Endodermal cell (in vitro differentiated cells): ENCODE data around the gene AP1AR. TPM values are rescaled to one million over a fixed set of nuclear protein-coding genes. Genes with fewer than 3 reads are reported as not detected.

Experiments used
- DNase-seq: peaks from one replicate; pipeline ENCODE4 v3.0.0-alpha.2; 2017
- H3K27ac ChIP-seq: 2 replicates; pipeline ENCODE4 v1.5.1; 2013; ENCODE audit warnings: mild to moderate bottlenecking, low read depth, low read length, moderate library complexity
- H3K27me3 ChIP-seq: 2 replicates; pipeline ENCODE4 v1.6.1; 2013; ENCODE audit warnings: mild to moderate bottlenecking, low read length, moderate library complexity; ENCODE audit not compliant: insufficient read depth, control insufficient read depth, poor library complexity, severe bottlenecking
- H3K36me3 ChIP-seq: 2 replicates; pipeline ENCODE4 v1.7.0; 2013; ENCODE audit warnings: mild to moderate bottlenecking, low read length, moderate library complexity; ENCODE audit not compliant: control insufficient read depth, insufficient read depth
- H3K4me1 ChIP-seq: one replicate; pipeline ENCODE4 v1.7.0; 2013; ENCODE audit warnings: low read length; ENCODE audit not compliant: control insufficient read depth, insufficient read depth
- H3K4me3 ChIP-seq: 2 replicates; pipeline ENCODE4 v1.5.1; 2013; ENCODE audit warnings: mild to moderate bottlenecking, low read length, moderate library complexity
- H3K9ac ChIP-seq: 2 replicates; pipeline ENCODE4 v1.6.1; 2013; ENCODE audit warnings: mild to moderate bottlenecking, low read length, moderate library complexity; ENCODE audit not compliant: poor library complexity, severe bottlenecking; ENCODE audit errors: extremely low read depth
- H3K9me3 ChIP-seq: 2 replicates; pipeline ENCODE4 v1.6.1; 2013; ENCODE audit warnings: mild to moderate bottlenecking, low read length, moderate library complexity; ENCODE audit not compliant: control insufficient read depth
- H3K27ac Mint-ChIP-seq: 2 replicates; pipeline ENCODE4 v1.8.0; 2020; ENCODE audit warnings: mixed read lengths
- H3K27me3 Mint-ChIP-seq: 2 replicates; pipeline ENCODE4 v1.8.0; 2021; ENCODE audit warnings: mild to moderate bottlenecking, mixed read lengths; ENCODE audit not compliant: insufficient read depth
- H3K36me3 Mint-ChIP-seq: 2 replicates; pipeline ENCODE4 v1.8.0; 2020; ENCODE audit warnings: low read depth, mixed read lengths
- H3K4me1 Mint-ChIP-seq: 2 replicates; pipeline ENCODE4 v1.8.0; 2020; ENCODE audit warnings: mixed read lengths
- H3K4me3 Mint-ChIP-seq: 2 replicates; pipeline ENCODE4 v1.8.0; 2020; ENCODE audit warnings: mild to moderate bottlenecking, moderate library complexity, mixed read lengths
- H3K9me3 Mint-ChIP-seq: 2 replicates; pipeline ENCODE4 v1.8.0; 2020; ENCODE audit warnings: mild to moderate bottlenecking, mixed read lengths
- WGBS, 2 experiments: methylation state at CpG; one replicate each; pipeline versions ENCODE4 v1.1.5 to v1.1.7; 2013; ENCODE audit warnings: missing lambda C conversion rate in 2 of 2, mixed read lengths in 1 of 2; ENCODE audit not compliant: insufficient coverage in 1 of 2, insufficient read length in 1 of 2; 5-methylcytosine and 5-hydroxymethylcytosine counted together
- total RNA-seq, 2 donors: library from RNA; stranded (reverse); fragmentation: NEBNext Ultra II Directional in 1 of 2; extraction: Animal tissue kit (Norgen Biotek cat#: 25700) in 1 of 2; gene quantifications; 2 replicates in 1 of 2; 3 replicates in 1 of 2; pipeline ENCODE4 v1.2.1, GENCODE V29; 2021
- TF ChIP-seq, protein P1 (sequence below): fragments of 200-600 bp; sonication (generic); conservative IDR thresholded peaks from 2 replicates; pipeline ENCODE4 v1.5.0; 2021; ENCODE audit warnings: antibody characterized with exemption, mild to moderate bottlenecking

The AP1AR gene
- total RNA-seq, 2 donors from 2014 or later, result 22.7 to 24.8 TPM

DNA sequence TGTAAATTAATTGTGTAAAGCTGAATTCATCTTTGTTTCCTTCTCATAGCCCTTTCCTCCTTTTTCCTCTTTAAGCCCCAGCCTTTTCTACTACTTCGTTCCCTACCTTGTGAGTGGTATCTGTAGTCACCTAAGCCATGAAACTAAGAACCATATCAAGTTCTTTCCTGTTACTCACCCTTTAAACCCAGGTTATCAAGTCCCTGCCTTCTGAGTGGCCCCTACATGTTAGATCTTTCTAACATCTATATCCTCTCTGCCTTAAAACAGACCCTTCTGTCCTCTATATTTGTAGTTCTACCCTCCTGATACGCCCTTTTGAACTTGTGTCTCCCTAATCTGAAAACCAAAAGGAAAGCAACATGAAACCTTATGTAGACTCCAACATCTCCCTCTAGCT lies 7.2 kb downstream of the AP1AR start:
- Histone ChIP-seq H3K4me1 (no peaks in the 10 kb centered on the region), H3K27me3 (no peaks in the 10 kb centered on the region), H3K9me3 (no peaks in the 10 kb centered on the region), H3K9ac (no peak overlapping the region), H3K4me3 (no peak overlapping the region), H3K36me3 (no peaks in the 10 kb centered on the region), H3K27ac (no peak overlapping the region)
- H3K27ac Mint-ChIP-seq, result no peak overlapping the region
- 88 to 96% methylated on average over 2 of the region's 2 CpGs for whole genome bisulfite sequencing, 2 experiments
- H3K9me3 Mint-ChIP-seq, result no peaks in the 10 kb centered on the region
- H3K4me3 Mint-ChIP-seq, result no peak overlapping the region
- TF ChIP-seq, protein P1, sequence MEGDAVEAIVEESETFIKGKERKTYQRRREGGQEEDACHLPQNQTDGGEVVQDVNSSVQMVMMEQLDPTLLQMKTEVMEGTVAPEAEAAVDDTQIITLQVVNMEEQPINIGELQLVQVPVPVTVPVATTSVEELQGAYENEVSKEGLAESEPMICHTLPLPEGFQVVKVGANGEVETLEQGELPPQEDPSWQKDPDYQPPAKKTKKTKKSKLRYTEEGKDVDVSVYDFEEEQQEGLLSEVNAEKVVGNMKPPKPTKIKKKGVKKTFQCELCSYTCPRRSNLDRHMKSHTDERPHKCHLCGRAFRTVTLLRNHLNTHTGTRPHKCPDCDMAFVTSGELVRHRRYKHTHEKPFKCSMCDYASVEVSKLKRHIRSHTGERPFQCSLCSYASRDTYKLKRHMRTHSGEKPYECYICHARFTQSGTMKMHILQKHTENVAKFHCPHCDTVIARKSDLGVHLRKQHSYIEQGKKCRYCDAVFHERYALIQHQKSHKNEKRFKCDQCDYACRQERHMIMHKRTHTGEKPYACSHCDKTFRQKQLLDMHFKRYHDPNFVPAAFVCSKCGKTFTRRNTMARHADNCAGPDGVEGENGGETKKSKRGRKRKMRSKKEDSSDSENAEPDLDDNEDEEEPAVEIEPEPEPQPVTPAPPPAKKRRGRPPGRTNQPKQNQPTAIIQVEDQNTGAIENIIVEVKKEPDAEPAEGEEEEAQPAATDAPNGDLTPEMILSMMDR, result no peak
- peaks cover 4% of the 10 kb centered on the region for H3K4me1 Mint-ChIP-seq
- peaks cover 3% of the 10 kb centered on the region for H3K36me3 Mint-ChIP-seq
- no peak for DNase-seq
- H3K27me3 Mint-ChIP-seq, result no peaks in the 10 kb centered on the region

GRCh38 chr4:112245383-112245782 lies 13.8 kb downstream of the AP1AR start:
- Histone ChIP-seq H3K4me1 (no peaks in the 10 kb centered on the region), H3K9ac (no peak overlapping the region), H3K4me3 (no peak overlapping the region), H3K9me3 (no peaks in the 10 kb centered on the region), H3K27me3 (no peaks in the 10 kb centered on the region), H3K27ac (no peak overlapping the region), H3K36me3 (no peaks in the 10 kb centered on the region)
- Mint-ChIP-seq H3K36me3 (no peaks in the 10 kb centered on the region), H3K27me3 (no peaks in the 10 kb centered on the region), H3K4me3 (no peak overlapping the region), H3K9me3 (no peaks in the 10 kb centered on the region), H3K4me1 (peaks cover 11% of the 10 kb centered on the region), H3K27ac (no peak overlapping the region)
- TF ChIP-seq, protein P1, result peak; percentile 53
- DNase-seq, result no peak
- WGBS, 2 experiments, result 100% methylated on average over 1 of the region's 2 CpGs; no CpG with 5 or more reads in 1 of the 2 experiments

GRCh38 chr4:112247021-112247420 lies 15.4 kb downstream of the AP1AR start:
- Mint-ChIP-seq H3K4me1 (peaks cover 18% of the 10 kb centered on the region), H3K9me3 (no peaks in the 10 kb centered on the region), H3K4me3 (no peak overlapping the region), H3K36me3 (no peaks in the 10 kb centered on the region), H3K27ac (no peak overlapping the region), H3K27me3 (no peaks in the 10 kb centered on the region)
- no peak for DNase-seq
- no peak overlapping the region for H3K4me3 ChIP-seq
- TF ChIP-seq, protein P1, result no peak
- no peaks in the 10 kb centered on the region for H3K9me3 ChIP-seq
- no peak overlapping the region for H3K9ac ChIP-seq
- no peaks in the 10 kb centered on the region for H3K36me3 ChIP-seq
- 60 to 85% methylated on average over 2 of the region's 3 CpGs for WGBS, 2 experiments
- no peak overlapping the region for H3K27ac ChIP-seq
- H3K27me3 ChIP-seq, result no peaks in the 10 kb centered on the region
- H3K4me1 ChIP-seq, result no peaks in the 10 kb centered on the region
